Liver (tissue), 3 donors: Measurements from ENCODE around the gene LHPP.

ENCODE experiments used
- ATF3 ChIP-seq: IDR thresholded peaks from 2 replicates; pipeline ENCODE4 v1.6.1; 2016; ENCODE audit warnings: antibody characterized with exemption
- FOXA1 ChIP-seq: IDR thresholded peaks from 2 replicates; pipeline ENCODE4 v1.6.1; 2016; ENCODE audit warnings: antibody characterized with exemption
- GABPA ChIP-seq, 2 donors: IDR thresholded peaks in 1 of 2; conservative IDR thresholded peaks in 1 of 2; 2 replicates each; pipeline ENCODE4 v1.6.1; 2016; ENCODE audit warnings: antibody characterized with exemption in 2 of 2, mild to moderate bottlenecking in 1 of 2, moderate library complexity in 1 of 2
- HNF4G ChIP-seq: IDR thresholded peaks from 2 replicates; pipeline ENCODE4 v1.6.1; 2016; ENCODE audit warnings: antibody characterized with exemption
- JUND ChIP-seq, 2 donors: IDR thresholded peaks; 2 replicates each; pipeline ENCODE4 v1.6.1; 2016; ENCODE audit warnings: antibody characterized with exemption in 2 of 2
- NR2F2 ChIP-seq: IDR thresholded peaks from 2 replicates; pipeline ENCODE4 v1.6.1; 2016; ENCODE audit warnings: antibody characterized with exemption
- RAD21 ChIP-seq, 2 donors: IDR thresholded peaks; 2 replicates each; pipeline ENCODE4 v1.6.1; 2016; ENCODE audit warnings: antibody characterized with exemption in 2 of 2, mild to moderate bottlenecking in 2 of 2
- REST ChIP-seq: IDR thresholded peaks from 2 replicates; pipeline ENCODE4 v1.6.1; 2016; ENCODE audit warnings: antibody characterized with exemption, mild to moderate bottlenecking
- RXRA ChIP-seq, 2 donors: IDR thresholded peaks; 2 replicates each; pipeline ENCODE4 v1.6.1; 2017 to 2018; ENCODE audit warnings: antibody characterized with exemption in 2 of 2, mild to moderate bottlenecking in 1 of 2
- SP1 ChIP-seq: IDR thresholded peaks from 2 replicates; pipeline ENCODE4 v1.6.1; 2018; ENCODE audit warnings: antibody characterized with exemption, mild to moderate bottlenecking
- TAF1 ChIP-seq: conservative IDR thresholded peaks from 2 replicates; pipeline ENCODE4 v1.6.1; 2016; ENCODE audit warnings: antibody characterized with exemption, mild to moderate bottlenecking
- TF ChIP-seq, protein P1 (sequence below): fragments of 150-350 bp; IDR thresholded peaks from 2 replicates; pipeline ENCODE4 v1.5.1; 2017; ENCODE audit warnings: improper control_type of control experiment, low read depth, low read length; ENCODE audit not compliant: missing input control
- TF ChIP-seq, protein P2 (sequence below): IDR thresholded peaks from 2 replicates; pipeline ENCODE4 v1.6.1; 2016; ENCODE audit warnings: antibody characterized with exemption
- donor health status: healthy.
- donor health status: healthy.

- TF ChIP-seq, protein P1, sequence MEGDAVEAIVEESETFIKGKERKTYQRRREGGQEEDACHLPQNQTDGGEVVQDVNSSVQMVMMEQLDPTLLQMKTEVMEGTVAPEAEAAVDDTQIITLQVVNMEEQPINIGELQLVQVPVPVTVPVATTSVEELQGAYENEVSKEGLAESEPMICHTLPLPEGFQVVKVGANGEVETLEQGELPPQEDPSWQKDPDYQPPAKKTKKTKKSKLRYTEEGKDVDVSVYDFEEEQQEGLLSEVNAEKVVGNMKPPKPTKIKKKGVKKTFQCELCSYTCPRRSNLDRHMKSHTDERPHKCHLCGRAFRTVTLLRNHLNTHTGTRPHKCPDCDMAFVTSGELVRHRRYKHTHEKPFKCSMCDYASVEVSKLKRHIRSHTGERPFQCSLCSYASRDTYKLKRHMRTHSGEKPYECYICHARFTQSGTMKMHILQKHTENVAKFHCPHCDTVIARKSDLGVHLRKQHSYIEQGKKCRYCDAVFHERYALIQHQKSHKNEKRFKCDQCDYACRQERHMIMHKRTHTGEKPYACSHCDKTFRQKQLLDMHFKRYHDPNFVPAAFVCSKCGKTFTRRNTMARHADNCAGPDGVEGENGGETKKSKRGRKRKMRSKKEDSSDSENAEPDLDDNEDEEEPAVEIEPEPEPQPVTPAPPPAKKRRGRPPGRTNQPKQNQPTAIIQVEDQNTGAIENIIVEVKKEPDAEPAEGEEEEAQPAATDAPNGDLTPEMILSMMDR: no peak
- TF ChIP-seq TAF1: no peak
- no peak for TF ChIP-seq NR2F2
- TF ChIP-seq FOXA1: no peak
- no peak for TF ChIP-seq JUND (IDR thresholded peaks at IDR 0.05)
- no peak for TF ChIP-seq GABPA (IDR thresholded peaks at IDR 0.05 in 1 of 2, conservative IDR thresholded peaks at IDR 0.05 in 1 of 2)
- TF ChIP-seq REST: no peak
- no peak for TF ChIP-seq HNF4G
- TF ChIP-seq ATF3: no peak
- no peak for TF ChIP-seq SP1
- no peak for TF ChIP-seq RXRA (IDR thresholded peaks at IDR 0.05)
- no peak for TF ChIP-seq RAD21 (IDR thresholded peaks at IDR 0.05)
- TF ChIP-seq, protein P2, sequence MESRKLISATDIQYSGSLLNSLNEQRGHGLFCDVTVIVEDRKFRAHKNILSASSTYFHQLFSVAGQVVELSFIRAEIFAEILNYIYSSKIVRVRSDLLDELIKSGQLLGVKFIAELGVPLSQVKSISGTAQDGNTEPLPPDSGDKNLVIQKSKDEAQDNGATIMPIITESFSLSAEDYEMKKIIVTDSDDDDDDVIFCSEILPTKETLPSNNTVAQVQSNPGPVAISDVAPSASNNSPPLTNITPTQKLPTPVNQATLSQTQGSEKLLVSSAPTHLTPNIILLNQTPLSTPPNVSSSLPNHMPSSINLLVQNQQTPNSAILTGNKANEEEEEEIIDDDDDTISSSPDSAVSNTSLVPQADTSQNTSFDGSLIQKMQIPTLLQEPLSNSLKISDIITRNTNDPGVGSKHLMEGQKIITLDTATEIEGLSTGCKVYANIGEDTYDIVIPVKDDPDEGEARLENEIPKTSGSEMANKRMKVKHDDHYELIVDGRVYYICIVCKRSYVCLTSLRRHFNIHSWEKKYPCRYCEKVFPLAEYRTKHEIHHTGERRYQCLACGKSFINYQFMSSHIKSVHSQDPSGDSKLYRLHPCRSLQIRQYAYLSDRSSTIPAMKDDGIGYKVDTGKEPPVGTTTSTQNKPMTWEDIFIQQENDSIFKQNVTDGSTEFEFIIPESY: no peak
Measured at GRCh38 chr10:124491105-124491504, 29.5 kb downstream of the LHPP start.
